H1 (cell line): ENCODE data around the gene CASS4. TPM values are rescaled to one million over a fixed set of nuclear protein-coding genes. Genes with fewer than 3 reads are reported as not detected.

Experiments
- CHD2 ChIP-seq: IDR thresholded peaks from 2 replicates; pipeline ENCODE4 v1.6.1; 2012; ENCODE audit warnings: low read length, improper control_type of control experiment
- CHD7 ChIP-seq: fragments of 300-600 bp; sonication (generic); IDR thresholded peaks from 2 replicates; pipeline ENCODE4 v1.7.1; 2012; ENCODE audit warnings: low read length, moderate library complexity, mild to moderate bottlenecking, inconsistent platforms; ENCODE audit not compliant: insufficient replicate concordance
- CREB1 ChIP-seq: IDR thresholded peaks from 2 replicates; pipeline ENCODE4 v1.6.1; 2012; ENCODE audit warnings: inconsistent platforms
- JUND ChIP-seq: IDR thresholded peaks from 2 replicates; pipeline ENCODE4 v1.6.1; 2011; ENCODE audit warnings: mild to moderate bottlenecking, improper control_type of control experiment, low read length
- KDM5A ChIP-seq: fragments of 200-600 bp; IDR thresholded peaks from 2 replicates; pipeline ENCODE4 v1.7.1; 2012; ENCODE audit warnings: mild to moderate bottlenecking, low read length, inconsistent platforms, mixed read lengths
- polyA plus RNA-seq, 7 experiments: library from polyadenylated mRNA; depleted of rRNA in 3 of 7; stranded (reverse) in 5 of 7; unstranded in 2 of 7; fragments of >200 nt in 5 of 7; fragments of 200-250 nt in 2 of 7; gene quantifications; 1 replicate in 5 of 7; 2 replicates in 1 of 7; 4 replicates in 1 of 7; pipeline versions ENCODE4 v1.2.1 to v1.2.3, GENCODE V29; 2011 to 2013; ENCODE audit warnings: missing spikeins in 2 of 7, mixed read lengths in 2 of 7
- total RNA-seq: library from RNA; stranded (reverse); fragmentation: NEBNext Ultra II Directional; extraction: Animal tissue kit (Norgen Biotek cat#: 25700); gene quantifications from 2 replicates; pipeline ENCODE4 v1.2.1, GENCODE V29; 2021

Gene CASS4
- total and polyA plus RNA-seq, 2 of the 8 experiments (the other 6 are each of a cell fraction or from before 2014, with no cell fraction given) = not detected

- TF ChIP-seq CHD7 = no peak
- no peak for TF ChIP-seq CREB1
- TF ChIP-seq CHD2 = no peak
- TF ChIP-seq JUND = no peak
- no peak for TF ChIP-seq KDM5A
Observed at GRCh38 chr20:56422076-56422823, 10.2 kb downstream of the CASS4 start (continued).
